ENCODE results near the gene SACM1L. TPM values are rescaled to one million over a fixed set of nuclear protein-coding genes. Genes with fewer than 3 reads are reported as not detected.

The SACM1L gene
- total RNA-seq, 2 experiments from 2014 or later, result 71.6 to 88.7 TPM

DNA sequence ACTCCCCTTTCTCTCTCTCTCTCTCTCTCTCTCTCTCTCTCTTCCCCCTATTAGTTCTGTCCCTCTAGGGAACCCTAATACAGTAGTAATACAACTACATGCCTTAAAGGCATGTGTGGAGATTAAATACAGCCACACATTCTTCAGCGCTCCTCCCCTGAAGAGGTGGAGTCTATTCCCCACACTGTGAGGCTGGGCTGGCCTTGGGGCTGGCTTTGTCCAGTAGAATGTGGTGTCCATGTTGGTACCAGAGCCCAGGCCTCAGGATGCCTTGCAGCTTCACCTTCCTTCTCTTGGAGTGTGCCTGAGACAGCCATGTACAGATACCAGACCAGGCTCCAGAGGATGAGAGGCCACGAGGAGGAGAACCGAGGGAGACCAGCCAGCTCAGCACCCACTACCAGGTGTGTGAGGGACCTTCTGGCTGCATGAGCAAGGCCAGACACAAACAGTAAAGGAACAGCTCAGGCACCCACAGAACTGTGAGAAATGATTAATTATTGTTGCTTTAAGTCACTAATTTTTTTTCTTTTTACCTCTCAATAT is 96.5 kb downstream of the SACM1L start:
- H3K4me1 Mint-ChIP-seq, result no peaks in the 10 kb centered on the region
- ATAC-seq (no peak), DNase-seq (peak; percentile 28)
- H3K27me3 Mint-ChIP-seq, result peaks cover 29% of the 10 kb centered on the region
- H3K9me3 Mint-ChIP-seq (ENCODE audit: low read depth), result peaks cover 3% of the 10 kb centered on the region
- H3K27ac Mint-ChIP-seq, result no peak overlapping the region
- CTCF ChIA-PET, result no interaction called here
- no peak overlapping the region for H3K4me3 Mint-ChIP-seq
- no peaks in the 10 kb centered on the region for H3K36me3 Mint-ChIP-seq

DNA sequence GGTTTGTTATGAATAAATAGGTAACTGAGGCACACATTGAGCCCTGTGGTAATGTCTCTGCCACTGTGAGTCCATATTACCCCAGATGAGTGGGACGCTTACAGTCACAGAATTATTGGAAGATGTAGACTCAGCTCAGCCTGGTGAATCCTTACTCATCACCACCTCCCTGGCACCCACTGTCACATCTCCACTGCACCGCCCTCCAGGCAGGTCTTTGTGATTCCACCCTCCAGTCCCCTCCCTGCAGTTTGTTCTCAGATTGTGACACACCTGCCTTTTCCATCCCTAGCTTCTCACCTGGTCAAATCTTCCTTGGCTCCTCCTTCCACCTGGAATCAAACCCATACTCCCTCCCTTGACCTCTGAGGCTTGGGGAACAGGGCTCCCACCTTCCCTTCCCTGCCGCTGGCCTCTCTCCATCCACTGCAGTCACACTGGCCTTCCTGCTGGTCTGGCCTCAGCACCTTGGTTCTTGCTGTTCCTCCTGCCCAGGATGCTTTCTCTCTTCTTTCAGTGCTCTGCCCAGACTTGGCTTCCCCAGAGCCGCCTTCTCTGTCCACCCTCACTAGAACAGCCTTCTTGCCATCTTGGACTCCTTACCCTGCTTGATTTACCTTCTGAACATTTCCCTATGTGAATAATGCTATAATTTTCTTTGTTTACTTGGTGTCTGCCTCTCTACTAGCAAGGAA is 97.8 kb downstream of the SACM1L start:
- Mint-ChIP-seq H3K9me3 (ENCODE audit: low read depth) (peaks cover 3% of the 10 kb centered on the region), H3K27me3 (peaks cover 37% of the 10 kb centered on the region), H3K4me1 (no peaks in the 10 kb centered on the region), H3K36me3 (no peaks in the 10 kb centered on the region), H3K4me3 (no peak overlapping the region), H3K27ac (no peak overlapping the region)
- CTCF ChIA-PET, result no interaction called here
- peak; percentile 7 for DNase-seq
- ATAC-seq, result no peak

DNA sequence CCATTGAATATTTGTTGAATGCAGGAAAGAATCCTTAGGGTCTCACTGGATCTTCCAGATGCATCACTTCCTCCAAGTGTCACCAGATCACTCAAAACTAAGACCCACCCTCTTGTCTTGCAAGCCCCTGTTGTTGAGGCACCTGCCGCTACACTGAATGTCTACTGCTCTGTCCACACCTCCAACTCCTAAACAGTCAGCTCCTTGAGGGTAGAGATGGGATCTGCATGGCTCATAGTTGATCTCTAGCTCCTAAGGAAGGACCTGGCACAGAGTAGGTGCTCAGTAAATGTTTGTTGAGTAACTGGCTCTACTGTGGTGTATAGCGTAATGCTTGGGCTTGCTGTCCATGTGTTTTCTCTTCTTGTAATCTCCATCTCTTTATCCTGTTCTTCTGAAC is 98.4 kb downstream of the SACM1L start:
- CTCF ChIA-PET, result interaction anchor here (0.7 kb wide), 1 partner anchor 94 kb away, joined by 3 read pairs; no protein-coding TSS in a partner anchor
- H3K27me3 Mint-ChIP-seq, result peaks cover 37% of the 10 kb centered on the region
- ATAC-seq (no peak), DNase-seq (peak; percentile 25)
- no peak overlapping the region for H3K4me3 Mint-ChIP-seq
- peaks cover 3% of the 10 kb centered on the region for H3K9me3 Mint-ChIP-seq (ENCODE audit: low read depth)
- H3K36me3 Mint-ChIP-seq, result no peaks in the 10 kb centered on the region
- H3K4me1 Mint-ChIP-seq, result no peaks in the 10 kb centered on the region
- H3K27ac Mint-ChIP-seq, result no peak overlapping the region

DNA sequence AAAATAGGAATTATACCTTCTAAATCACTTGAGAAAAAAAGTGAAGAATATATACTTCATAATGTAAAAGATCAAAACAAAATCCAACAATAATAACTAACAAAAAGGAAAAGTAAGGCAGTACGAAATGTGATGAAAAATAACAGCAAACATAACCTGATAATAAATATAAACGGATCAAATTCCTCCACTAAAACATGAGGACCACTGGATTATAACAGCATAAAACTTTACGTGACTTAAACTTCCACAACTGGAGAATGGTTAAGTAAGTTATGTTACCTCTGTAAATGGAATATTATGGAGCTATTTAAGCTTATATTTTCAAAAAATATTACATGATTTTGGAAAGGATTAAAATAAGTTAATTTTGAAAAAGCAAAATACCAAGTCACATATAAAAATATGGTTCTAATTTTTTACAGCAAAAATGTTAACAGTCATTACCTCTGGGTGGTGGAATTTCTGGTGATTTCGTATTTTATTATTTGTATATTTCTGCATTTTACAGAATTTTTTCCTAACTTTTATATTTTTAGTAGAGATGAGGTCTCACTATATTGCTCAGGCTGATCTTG is 100.1 kb downstream of the SACM1L start:
- DNase-seq (no peak), ATAC-seq (no peak)
- Mint-ChIP-seq H3K27me3 (peaks cover 50% of the 10 kb centered on the region), H3K4me1 (no peaks in the 10 kb centered on the region), H3K27ac (no peak overlapping the region), H3K4me3 (no peak overlapping the region), H3K9me3 (ENCODE audit: low read depth) (peaks cover 3% of the 10 kb centered on the region), H3K36me3 (no peaks in the 10 kb centered on the region)
- CTCF ChIA-PET, result no interaction called here

DNA sequence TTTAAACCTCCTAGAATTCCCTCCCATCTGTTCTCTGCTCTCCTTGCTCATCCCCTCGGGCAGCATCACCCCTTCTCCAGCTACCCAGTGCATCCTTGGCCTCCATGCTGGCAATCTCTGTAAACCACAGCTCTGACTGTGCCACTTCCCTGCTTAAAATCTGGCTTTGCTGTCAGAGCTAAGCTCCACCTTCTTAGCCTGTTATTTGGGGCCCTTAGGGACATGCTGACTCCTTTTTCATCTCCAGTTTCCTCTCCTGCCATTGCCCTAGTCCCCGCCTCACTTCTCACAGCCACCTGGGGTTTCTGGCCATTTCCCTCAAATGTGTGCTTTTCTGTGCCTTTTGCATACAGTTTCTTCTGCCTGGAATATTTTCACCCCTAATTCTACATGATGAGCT is 101.4 kb downstream of the SACM1L start:
- H3K4me1 Mint-ChIP-seq, result peaks cover 3% of the 10 kb centered on the region
- no peaks in the 10 kb centered on the region for H3K36me3 Mint-ChIP-seq
- no peak for ATAC-seq
- CTCF ChIA-PET, result interaction anchor here (0.8 kb wide), 1 partner anchor 29 kb away, joined by 3 read pairs; no protein-coding TSS in a partner anchor
- H3K27me3 Mint-ChIP-seq, result peaks cover 63% of the 10 kb centered on the region
- H3K4me3 Mint-ChIP-seq, result no peak overlapping the region
- H3K27ac Mint-ChIP-seq, result no peak overlapping the region
- peaks cover 3% of the 10 kb centered on the region for H3K9me3 Mint-ChIP-seq (ENCODE audit: low read depth)
- peak; percentile 12 for DNase-seq

DNA sequence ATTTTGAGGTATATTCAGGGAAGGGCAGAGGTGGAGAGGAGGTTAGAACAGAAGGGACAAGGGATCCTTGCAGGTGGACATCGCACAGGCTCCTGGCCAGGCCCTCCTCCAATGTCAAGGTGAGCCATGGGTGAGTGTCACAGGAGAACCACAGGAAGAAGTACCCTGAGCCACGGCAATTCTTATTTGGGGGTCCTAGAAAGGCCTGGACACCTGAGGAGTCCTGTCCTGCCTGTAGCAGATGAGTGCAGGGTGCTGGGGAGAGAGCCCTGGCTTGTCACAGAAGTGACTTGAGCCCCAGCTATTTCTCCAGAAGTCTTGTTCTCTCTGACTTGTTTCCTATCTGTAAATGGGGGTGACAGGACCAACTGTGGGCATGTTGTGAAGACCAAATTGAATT is 102.8 kb downstream of the SACM1L start:
- H3K36me3 Mint-ChIP-seq, result no peaks in the 10 kb centered on the region
- H3K27me3 Mint-ChIP-seq, result peaks cover 65% of the 10 kb centered on the region
- no peak overlapping the region for H3K27ac Mint-ChIP-seq
- ATAC-seq (no peak), DNase-seq (peak; percentile 4)
- CTCF ChIA-PET, result interaction anchor here (1.2 kb wide), 1 partner anchor 281 kb away, joined by 3 read pairs; no protein-coding TSS in a partner anchor
- peaks cover 3% of the 10 kb centered on the region for H3K9me3 Mint-ChIP-seq (ENCODE audit: low read depth)
- H3K4me1 Mint-ChIP-seq, result peaks cover 7% of the 10 kb centered on the region
- H3K4me3 Mint-ChIP-seq, result no peak overlapping the region

DNA sequence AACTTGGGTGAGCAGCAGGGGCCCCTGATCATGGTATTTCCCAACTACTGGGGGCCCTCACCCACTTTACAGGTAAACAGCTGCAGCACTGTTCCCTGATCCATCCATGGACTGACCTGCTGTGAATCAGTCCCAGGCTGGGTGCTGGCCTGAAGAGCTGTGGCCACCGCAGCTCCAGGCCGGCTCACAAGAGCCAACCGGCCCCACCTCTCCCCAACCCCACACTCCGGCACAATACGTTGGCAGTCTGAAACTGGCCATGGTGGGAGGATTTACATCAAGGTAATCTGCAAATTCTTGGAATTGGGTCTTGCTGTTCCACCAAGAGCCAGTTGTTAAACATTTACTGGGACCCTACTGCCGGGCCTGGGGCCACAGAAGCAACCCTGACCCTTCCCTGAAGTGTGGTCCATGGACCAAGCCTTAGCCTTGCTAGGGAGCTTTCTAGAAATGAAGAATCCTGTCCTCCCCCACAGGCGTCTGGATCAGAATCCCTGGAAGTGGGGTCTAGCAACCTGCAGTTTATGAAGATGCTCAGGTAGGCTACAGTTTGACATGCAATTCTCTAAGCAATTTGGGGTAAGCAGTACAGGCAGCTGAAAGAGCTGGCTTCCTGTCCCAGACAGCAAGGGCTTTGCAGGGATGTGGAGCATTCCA is 103.4 kb downstream of the SACM1L start:
- ATAC-seq (no peak), DNase-seq (peak; percentile 11)
- H3K27me3 Mint-ChIP-seq, result peaks cover 68% of the 10 kb centered on the region
- H3K27ac Mint-ChIP-seq, result no peak overlapping the region
- peaks cover 3% of the 10 kb centered on the region for H3K9me3 Mint-ChIP-seq (ENCODE audit: low read depth)
- no peaks in the 10 kb centered on the region for H3K36me3 Mint-ChIP-seq
- CTCF ChIA-PET, result interaction anchor here (1.2 kb wide), 1 partner anchor 281 kb away, joined by 3 read pairs; no protein-coding TSS in a partner anchor
- peaks cover 7% of the 10 kb centered on the region for H3K4me1 Mint-ChIP-seq
- no peak overlapping the region for H3K4me3 Mint-ChIP-seq

DNA sequence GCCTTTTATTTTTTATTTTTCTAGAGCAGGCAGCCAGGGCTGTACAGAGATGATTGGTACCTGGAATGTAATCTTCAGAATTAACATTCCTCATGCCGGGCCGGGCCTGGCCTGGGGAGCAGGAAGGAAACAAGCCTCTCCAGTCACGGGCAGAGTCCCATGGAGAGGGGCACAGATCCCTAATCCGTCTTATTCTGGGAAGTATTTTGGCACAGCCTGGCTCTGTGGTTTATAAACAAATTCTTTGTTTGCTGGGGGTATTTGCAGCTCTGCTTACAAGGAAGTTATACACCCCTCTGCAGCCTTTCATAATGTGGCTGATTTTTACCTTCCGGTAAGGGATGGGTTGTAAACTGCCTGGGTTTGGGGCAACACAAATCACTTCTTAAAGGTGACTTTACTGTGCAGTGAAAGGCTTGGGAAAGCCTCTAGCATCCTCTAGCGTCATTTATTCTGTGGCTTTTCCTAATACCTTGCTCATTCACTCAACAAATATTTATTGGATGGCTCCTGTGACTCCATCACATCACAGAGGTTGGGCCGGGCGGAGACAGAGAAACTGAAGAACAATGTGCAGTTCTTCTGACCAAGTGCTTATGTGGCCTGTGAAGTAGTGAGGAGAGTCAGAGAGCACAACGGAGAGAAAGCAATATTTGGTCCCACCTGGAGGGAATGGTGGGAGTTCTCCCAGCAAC is 104.4 kb downstream of the SACM1L start:
- no peak overlapping the region for H3K4me3 Mint-ChIP-seq
- H3K9me3 Mint-ChIP-seq (ENCODE audit: low read depth), result peaks cover 3% of the 10 kb centered on the region
- CTCF ChIA-PET, result no interaction called here
- peaks cover 7% of the 10 kb centered on the region for H3K4me1 Mint-ChIP-seq
- H3K27me3 Mint-ChIP-seq, result peaks cover 76% of the 10 kb centered on the region
- ATAC-seq (no peak), DNase-seq (peak; percentile 36)
- no peak overlapping the region for H3K27ac Mint-ChIP-seq
- H3K36me3 Mint-ChIP-seq, result no peaks in the 10 kb centered on the region

DNA sequence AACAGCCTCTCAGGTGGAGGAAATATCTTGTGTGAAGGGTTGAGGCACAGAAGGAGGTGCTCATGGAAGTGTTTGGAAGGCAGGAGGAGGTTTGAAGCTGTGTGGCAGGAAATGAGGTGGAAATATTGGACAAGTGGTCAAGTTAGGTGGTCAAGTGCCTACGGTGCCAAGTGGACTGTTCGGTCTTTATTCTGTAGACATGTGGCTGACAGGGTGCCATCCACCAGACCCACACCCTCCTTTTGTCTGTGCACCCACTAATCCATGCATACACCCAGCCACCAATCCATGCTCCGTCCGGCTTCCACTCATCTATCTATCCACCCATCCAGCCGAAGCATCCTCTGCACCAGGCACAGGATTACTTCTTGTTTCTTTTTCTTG is 105.0 kb downstream of the SACM1L start:
- no peak for ATAC-seq
- H3K9me3 Mint-ChIP-seq (ENCODE audit: low read depth), result peaks cover 3% of the 10 kb centered on the region
- H3K27me3 Mint-ChIP-seq, result peaks cover 76% of the 10 kb centered on the region
- no peak overlapping the region for H3K27ac Mint-ChIP-seq
- H3K36me3 Mint-ChIP-seq, result no peaks in the 10 kb centered on the region
- no peak for DNase-seq
- peaks cover 7% of the 10 kb centered on the region for H3K4me1 Mint-ChIP-seq
- CTCF ChIA-PET, result interaction anchor here (1.3 kb wide), 1 partner anchor 135 kb away, joined by 3 read pairs; no protein-coding TSS in a partner anchor
- H3K4me3 Mint-ChIP-seq, result no peak overlapping the region

DNA sequence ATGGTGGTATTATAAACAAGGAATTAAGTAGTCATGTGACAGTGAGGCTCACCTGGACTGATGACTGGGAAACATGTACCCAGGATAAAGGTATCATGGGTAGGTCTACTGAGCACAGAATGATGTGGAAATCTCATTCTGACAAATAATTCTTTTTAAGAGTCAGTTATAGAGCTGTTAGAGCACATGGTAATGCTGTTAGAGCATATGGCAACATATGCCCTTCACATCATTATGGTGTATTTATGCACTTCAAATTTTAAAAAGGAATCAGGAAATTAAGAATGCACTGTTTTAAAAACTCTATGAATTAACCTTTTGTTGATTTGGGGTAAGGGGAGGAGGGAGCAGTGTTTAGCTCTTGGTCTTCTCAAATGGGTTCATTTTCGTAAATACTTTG is 105.5 kb downstream of the SACM1L start:
- CTCF ChIA-PET, result interaction anchor here (1.3 kb wide), 1 partner anchor 134 kb away, joined by 3 read pairs; no protein-coding TSS in a partner anchor
- Mint-ChIP-seq H3K36me3 (no peaks in the 10 kb centered on the region), H3K27me3 (peaks cover 80% of the 10 kb centered on the region), H3K9me3 (ENCODE audit: low read depth) (peaks cover 3% of the 10 kb centered on the region), H3K4me3 (no peak overlapping the region), H3K27ac (no peak overlapping the region), H3K4me1 (peaks cover 7% of the 10 kb centered on the region)
- ATAC-seq (no peak), DNase-seq (peak; percentile 8)

Other genes with a start within 250 kb of the SACM1L start
- 10 to 100 TPM; 47.7 to 65.2 TPM for gene LIMD1, start 94.6 kb upstream of the SACM1L start, total RNA-seq
- gene SLC6A20, start 107.1 kb downstream of the SACM1L start, total RNA-seq, result under 1 TPM in 1 of 2 experiments, not detected in 1; 0.05 TPM
- gene LZTFL1, start 152.7 kb downstream of the SACM1L start, total RNA-seq, result 1 to 10 TPM; 6.1 to 9.3 TPM
- gene CCR9, start 197.1 kb downstream of the SACM1L start, total RNA-seq, result 1 to 10 TPM; 3.2 to 9.7 TPM